Measurements from ENCODE around the gene AGAP9.
"Not testable (repeated sequence)": the region's sequence is repeated elsewhere in the genome, so short reads cannot be mapped to it uniquely, and the experiment has no call there.

DNA sequence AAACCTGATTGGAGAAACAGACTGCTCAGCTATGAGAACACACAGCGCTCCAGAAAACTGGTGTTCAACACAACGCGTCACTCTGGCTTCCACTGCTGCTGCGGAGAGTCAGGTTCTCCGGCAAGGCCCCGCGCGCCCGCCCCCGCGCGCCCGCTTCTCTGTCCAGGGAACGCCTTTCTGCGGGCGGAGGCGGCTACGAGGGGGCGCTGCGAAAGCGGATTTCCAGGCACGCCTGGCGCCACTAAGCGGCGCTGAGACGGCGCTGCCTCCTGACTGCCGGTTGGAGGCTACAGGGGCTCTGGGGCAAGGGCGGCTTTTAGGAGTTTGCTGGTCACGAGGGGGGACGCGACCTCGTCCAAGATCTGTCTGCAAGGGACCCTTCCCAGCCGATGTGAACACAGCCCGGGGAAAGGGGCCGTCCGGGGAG, 62.2 kb downstream of the AGAP9 start:
- TF ChIP-seq, protein P1, sequence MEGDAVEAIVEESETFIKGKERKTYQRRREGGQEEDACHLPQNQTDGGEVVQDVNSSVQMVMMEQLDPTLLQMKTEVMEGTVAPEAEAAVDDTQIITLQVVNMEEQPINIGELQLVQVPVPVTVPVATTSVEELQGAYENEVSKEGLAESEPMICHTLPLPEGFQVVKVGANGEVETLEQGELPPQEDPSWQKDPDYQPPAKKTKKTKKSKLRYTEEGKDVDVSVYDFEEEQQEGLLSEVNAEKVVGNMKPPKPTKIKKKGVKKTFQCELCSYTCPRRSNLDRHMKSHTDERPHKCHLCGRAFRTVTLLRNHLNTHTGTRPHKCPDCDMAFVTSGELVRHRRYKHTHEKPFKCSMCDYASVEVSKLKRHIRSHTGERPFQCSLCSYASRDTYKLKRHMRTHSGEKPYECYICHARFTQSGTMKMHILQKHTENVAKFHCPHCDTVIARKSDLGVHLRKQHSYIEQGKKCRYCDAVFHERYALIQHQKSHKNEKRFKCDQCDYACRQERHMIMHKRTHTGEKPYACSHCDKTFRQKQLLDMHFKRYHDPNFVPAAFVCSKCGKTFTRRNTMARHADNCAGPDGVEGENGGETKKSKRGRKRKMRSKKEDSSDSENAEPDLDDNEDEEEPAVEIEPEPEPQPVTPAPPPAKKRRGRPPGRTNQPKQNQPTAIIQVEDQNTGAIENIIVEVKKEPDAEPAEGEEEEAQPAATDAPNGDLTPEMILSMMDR (IDR thresholded peaks at IDR 0.05; ENCODE audit: low read depth, low read length) = peak; percentile 25
- TF ChIP-seq EZH2phosphoT487 (IDR thresholded peaks at IDR 0.05; ENCODE audit: low read depth) = not testable (repeated sequence)

Data from OCI-LY3 (cell line).